ENCODE data around the gene GALR3.
A peak's percentile ranks its signal among the peaks of the same experiment; 100 is the strongest.

Gene GALR3

DNA sequence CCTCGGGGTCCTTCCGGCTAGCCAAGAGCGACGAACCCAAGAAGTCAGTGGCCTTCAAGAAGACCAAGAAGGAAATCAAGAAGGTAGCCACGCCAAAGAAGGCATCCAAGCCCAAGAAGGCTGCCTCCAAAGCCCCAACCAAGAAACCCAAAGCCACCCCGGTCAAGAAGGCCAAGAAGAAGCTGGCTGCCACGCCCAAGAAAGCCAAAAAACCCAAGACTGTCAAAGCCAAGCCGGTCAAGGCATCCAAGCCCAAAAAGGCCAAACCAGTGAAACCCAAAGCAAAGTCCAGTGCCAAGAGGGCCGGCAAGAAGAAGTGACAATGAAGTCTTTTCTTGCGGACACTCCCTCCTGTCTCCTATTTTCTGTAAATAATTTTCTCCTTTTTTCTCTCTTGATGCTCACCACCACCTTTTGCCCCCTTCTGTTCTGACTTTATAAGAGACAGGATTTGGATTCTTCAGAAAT, 17.3 kb upstream of the GALR3 start:
- in situ Hi-C loops (cut with HindIII; ENCODE audit: low pct_ligation_motif_present, low sequenced_read_pairs), result no loop called here
- TF ChIP-seq, protein P1, sequence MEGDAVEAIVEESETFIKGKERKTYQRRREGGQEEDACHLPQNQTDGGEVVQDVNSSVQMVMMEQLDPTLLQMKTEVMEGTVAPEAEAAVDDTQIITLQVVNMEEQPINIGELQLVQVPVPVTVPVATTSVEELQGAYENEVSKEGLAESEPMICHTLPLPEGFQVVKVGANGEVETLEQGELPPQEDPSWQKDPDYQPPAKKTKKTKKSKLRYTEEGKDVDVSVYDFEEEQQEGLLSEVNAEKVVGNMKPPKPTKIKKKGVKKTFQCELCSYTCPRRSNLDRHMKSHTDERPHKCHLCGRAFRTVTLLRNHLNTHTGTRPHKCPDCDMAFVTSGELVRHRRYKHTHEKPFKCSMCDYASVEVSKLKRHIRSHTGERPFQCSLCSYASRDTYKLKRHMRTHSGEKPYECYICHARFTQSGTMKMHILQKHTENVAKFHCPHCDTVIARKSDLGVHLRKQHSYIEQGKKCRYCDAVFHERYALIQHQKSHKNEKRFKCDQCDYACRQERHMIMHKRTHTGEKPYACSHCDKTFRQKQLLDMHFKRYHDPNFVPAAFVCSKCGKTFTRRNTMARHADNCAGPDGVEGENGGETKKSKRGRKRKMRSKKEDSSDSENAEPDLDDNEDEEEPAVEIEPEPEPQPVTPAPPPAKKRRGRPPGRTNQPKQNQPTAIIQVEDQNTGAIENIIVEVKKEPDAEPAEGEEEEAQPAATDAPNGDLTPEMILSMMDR (IDR thresholded peaks at IDR 0.05; ENCODE audit: low read depth, low read length, missing control alignments), result no peak
- no peaks in the 10 kb centered on the region for H3K36me3 ChIP-seq (replicated peaks)
- peak overlapping the region; percentile 78 for H3K4me3 ChIP-seq (ENCODE audit: low read depth, low read length)
- H3K27ac ChIP-seq, result no peak overlapping the region
- DNase-seq, result no peak
- no peaks in the 10 kb centered on the region for H3K27me3 ChIP-seq (replicated peaks)

DNA sequence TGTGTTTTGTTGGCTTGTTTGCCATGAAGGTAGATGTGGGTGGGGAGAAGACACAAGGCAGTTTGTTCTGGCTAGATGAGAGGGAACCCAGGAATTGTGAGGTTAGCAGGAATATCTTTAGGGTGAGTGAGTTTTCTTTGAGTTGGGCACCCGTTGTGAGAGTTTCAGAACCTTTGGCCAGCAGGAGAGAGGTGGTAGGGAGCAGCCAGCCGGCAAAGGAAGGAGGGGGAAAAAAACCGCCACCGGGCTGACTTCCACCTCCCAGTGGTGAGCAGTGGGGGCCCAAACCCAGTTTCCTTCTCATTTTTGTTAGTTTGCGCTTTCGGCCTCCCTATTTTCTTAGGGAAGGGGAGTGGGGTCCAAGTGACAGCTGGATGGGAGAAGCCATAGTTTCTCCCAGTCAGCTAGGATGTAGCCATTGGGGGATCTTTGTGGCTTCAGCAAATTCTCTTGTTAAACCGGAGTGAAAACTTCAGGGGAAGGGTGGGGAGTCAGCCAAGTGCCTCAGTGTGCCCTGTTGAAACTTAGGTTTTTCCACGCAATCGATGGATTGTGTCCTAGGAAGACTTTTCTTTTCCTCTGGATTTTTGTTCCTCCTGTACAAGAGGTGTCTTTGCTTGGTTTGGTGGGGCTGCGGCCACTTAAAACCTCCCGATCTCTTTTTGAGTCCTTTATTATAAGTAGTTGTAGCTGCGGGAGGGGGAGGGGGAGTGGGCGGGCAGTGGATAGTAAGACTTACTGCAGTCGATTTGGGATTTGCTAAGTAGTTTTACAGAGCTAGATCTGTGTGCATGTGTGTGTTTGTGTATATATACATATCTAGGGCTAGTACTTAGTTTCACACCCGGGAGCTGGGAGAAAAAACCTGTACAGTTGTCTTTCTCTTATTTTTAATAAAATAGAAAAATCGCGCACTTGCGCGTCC, 16.5 kb upstream of the GALR3 start:
- Histone ChIP-seq H3K36me3 (replicated peaks) (no peaks in the 10 kb centered on the region), H3K27me3 (replicated peaks) (no peaks in the 10 kb centered on the region), H3K27ac (no peak overlapping the region), H3K4me3 (ENCODE audit: low read depth, low read length) (peak overlapping the region; percentile 78)
- TF ChIP-seq, protein P1 (IDR thresholded peaks at IDR 0.05; ENCODE audit: low read depth, low read length, missing control alignments), result peak; percentile 19
- DNase-seq, result no peak
- in situ Hi-C loops (cut with HindIII; ENCODE audit: low pct_ligation_motif_present, low sequenced_read_pairs), result no loop called here

DNA sequence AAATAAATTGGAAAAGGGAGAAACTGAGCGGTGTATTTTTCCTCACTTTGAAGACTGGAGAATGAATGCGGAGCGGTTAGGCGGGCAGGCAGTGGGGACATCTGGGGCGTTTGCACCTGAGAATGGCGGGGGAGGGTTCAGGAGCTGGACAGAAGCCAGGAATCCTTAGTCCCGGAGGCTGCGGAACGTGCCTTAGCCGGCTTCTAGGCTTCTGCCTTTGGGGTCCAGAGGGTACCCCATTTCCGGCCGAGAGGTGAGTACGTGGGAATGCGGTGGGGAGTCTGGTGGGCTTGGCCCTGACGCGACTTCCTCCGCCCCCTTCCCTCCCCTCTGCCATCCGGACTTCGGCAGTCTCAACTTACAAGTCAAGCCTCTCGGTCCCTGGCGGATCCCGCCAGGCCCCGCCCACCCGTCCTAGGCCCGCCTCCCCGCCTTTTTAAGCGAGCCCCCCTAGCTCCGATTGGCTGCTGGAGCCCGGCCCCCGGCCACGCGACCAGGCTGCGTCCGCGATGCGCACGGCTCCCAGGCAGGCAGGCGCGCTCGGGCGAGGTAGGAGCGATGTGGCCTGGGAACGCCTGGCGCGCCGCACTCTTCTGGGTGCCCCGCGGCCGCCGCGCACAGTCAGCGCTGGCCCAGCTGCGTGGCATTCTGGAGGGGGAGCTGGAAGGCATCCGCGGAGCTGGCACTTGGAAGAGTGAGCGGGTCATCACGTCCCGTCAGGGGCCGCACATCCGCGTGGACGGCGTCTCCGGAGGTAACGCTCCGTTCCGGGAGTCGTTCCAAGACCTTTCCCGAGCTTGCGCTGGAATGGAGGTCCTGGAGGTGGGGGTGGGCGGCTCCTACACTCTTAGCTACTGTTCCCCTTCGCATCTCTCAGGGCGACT, 15.5 kb upstream of the GALR3 start, which contains the start of gene GCAT:
Gene GCAT (plus strand): TSS at position 525 of the 884 bp plus-strand sequence. CDS start 34 bp downstream, at position 559.
- Histone ChIP-seq H3K27me3 (replicated peaks) (no peaks in the 10 kb centered on the region), H3K36me3 (replicated peaks) (no peaks in the 10 kb centered on the region), H3K27ac (peak within 1 kb of the TSS; percentile 55), H3K4me3 (ENCODE audit: low read depth, low read length) (peak within 1 kb of the TSS; percentile 78)
- in situ Hi-C loops (cut with HindIII; ENCODE audit: low pct_ligation_motif_present, low sequenced_read_pairs), result no loop called here
- TF ChIP-seq, protein P1 (IDR thresholded peaks at IDR 0.05; ENCODE audit: low read depth, low read length, missing control alignments), result no peak
- peak; percentile 94 for DNase-seq

DNA sequence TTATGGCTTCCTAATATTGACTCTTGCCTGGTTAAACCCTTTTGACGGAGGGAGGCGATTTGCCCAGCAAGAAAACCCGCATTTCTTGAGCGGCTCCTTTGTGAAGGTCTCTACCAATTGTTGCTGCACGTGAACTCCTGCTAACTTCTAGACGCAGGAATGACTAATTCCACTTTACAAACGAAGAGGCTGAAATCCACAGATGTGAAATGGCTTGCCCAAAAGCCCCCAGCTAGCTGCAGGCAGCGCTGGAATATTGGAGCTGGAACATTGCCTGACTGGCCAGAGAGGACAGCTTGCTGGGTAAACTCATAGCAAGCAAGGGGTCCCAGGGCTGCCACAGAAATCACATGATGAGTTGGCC, 14.9 kb upstream of the GALR3 start:
- Histone ChIP-seq H3K27me3 (replicated peaks) (no peaks in the 10 kb centered on the region), H3K27ac (peak overlapping the region; percentile 55), H3K36me3 (replicated peaks) (no peaks in the 10 kb centered on the region), H3K4me3 (ENCODE audit: low read depth, low read length) (peak overlapping the region; percentile 78)
- in situ Hi-C loops (cut with HindIII; ENCODE audit: low pct_ligation_motif_present, low sequenced_read_pairs), result no loop called here
- TF ChIP-seq, protein P1 (IDR thresholded peaks at IDR 0.05; ENCODE audit: low read depth, low read length, missing control alignments), result no peak
- DNase-seq, result no peak

DNA sequence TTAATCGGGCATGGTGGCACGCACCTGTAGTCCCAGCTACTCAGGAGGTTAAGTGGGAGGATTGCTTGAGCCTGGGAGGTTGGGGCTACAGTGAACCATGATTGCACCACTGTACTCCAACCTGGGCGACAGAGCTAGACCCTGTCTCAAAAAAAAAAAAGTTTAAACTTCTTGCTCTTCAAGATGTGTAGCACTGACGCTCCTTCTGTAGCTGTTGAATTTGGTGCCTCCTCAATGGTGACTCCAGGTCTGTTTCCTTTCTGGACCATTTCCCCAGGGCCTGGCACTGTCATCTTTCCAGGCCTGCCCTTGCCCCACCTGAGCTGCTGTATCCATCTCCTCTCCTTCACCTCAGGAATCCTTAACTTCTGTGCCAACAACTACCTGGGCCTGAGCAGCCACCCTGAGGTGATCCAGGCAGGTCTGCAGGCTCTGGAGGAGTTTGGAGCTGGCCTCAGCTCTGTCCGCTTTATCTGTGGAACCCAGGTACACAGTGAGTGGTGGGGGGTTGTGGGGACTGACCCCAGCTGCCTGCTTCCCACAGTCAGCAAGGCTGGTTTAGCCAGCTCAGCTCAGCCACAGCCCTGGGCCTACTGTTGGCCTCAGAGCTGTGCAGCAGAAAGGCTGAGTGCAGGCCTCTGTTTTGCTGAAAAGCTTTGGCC, 13.4 kb upstream of the GALR3 start:
- no peak for DNase-seq
- no peaks in the 10 kb centered on the region for H3K27me3 ChIP-seq (replicated peaks)
- in situ Hi-C loops (cut with HindIII; ENCODE audit: low pct_ligation_motif_present, low sequenced_read_pairs), result no loop called here
- H3K4me3 ChIP-seq (ENCODE audit: low read depth, low read length), result no peak overlapping the region
- H3K27ac ChIP-seq, result no peak overlapping the region
- H3K36me3 ChIP-seq (replicated peaks), result peaks cover 5% of the 10 kb centered on the region
- TF ChIP-seq, protein P1 (IDR thresholded peaks at IDR 0.05; ENCODE audit: low read depth, low read length, missing control alignments), result no peak

All from brain microvascular endothelial cell (primary cell).